HEK293 (cell line): ENCODE measurements around the gene RAD52.
A peak's percentile ranks its signal among the peaks of the same experiment; 100 is the strongest.

Source experiments
- REST ChIP-seq: fragments of 450-650 bp; formaldehyde crosslinking; IDR thresholded peaks from 2 replicates; pipeline ENCODE4 v1.5.1; 2016; ENCODE audit warnings: missing biosample characterization, missing genetic modification characterization
- TSHZ1 ChIP-seq: fragments of 450-650 bp; formaldehyde crosslinking; IDR thresholded peaks from 2 replicates; pipeline ENCODE4 v1.5.1; 2016; ENCODE audit warnings: missing biosample characterization, missing genetic modification characterization, borderline replicate concordance
- WT1 ChIP-seq: fragments of 450-650 bp; formaldehyde crosslinking; IDR thresholded peaks from 2 replicates; pipeline ENCODE4 v1.5.1; 2016; ENCODE audit warnings: missing biosample characterization, missing genetic modification characterization
- ZNF132 ChIP-seq: fragments of 450-650 bp; formaldehyde crosslinking; IDR thresholded peaks from 2 replicates; pipeline ENCODE4 v1.5.1; 2017; ENCODE audit warnings: missing biosample characterization, missing genetic modification characterization, borderline replicate concordance
- ZNF146 ChIP-seq: fragments of 450-650 bp; formaldehyde crosslinking; IDR thresholded peaks from 2 replicates; pipeline ENCODE4 v1.5.1; 2016; ENCODE audit warnings: missing biosample characterization, missing genetic modification characterization
- ZNF239 ChIP-seq: fragments of 450-650 bp; formaldehyde crosslinking; IDR thresholded peaks from 2 replicates; pipeline ENCODE4 v1.5.1; 2016; ENCODE audit warnings: missing biosample characterization, missing genetic modification characterization
- ZNF248 ChIP-seq: fragments of 450-650 bp; formaldehyde crosslinking; IDR thresholded peaks from 2 replicates; pipeline ENCODE4 v1.5.1; 2017; ENCODE audit warnings: missing biosample characterization, missing genetic modification characterization
- ZNF280D ChIP-seq: fragments of 450-650 bp; formaldehyde crosslinking; IDR thresholded peaks from 2 replicates; pipeline ENCODE4 v1.5.1; 2016; ENCODE audit warnings: missing biosample characterization, missing genetic modification characterization
- ZNF37A ChIP-seq: fragments of 450-650 bp; IDR thresholded peaks from 2 replicates; pipeline ENCODE4 v1.5.1; 2018; ENCODE audit warnings: missing biosample characterization, missing genetic modification characterization
- ZNF416 ChIP-seq: fragments of 450-650 bp; formaldehyde crosslinking; IDR thresholded peaks from 2 replicates; pipeline ENCODE4 v1.5.1; 2016; ENCODE audit warnings: missing biosample characterization, missing genetic modification characterization
- ZNF48 ChIP-seq: fragments of 450-650 bp; formaldehyde crosslinking; IDR thresholded peaks from 2 replicates; pipeline ENCODE4 v1.5.1; 2016; ENCODE audit warnings: missing biosample characterization, missing genetic modification characterization
- ZNF555 ChIP-seq: fragments of 450-650 bp; formaldehyde crosslinking; conservative IDR thresholded peaks from 2 replicates; pipeline ENCODE4 v1.5.1; 2017; ENCODE audit warnings: missing biosample characterization, mild to moderate bottlenecking, missing genetic modification characterization, inconsistent platforms
- ZNF558 ChIP-seq: fragments of 450-650 bp; formaldehyde crosslinking; IDR thresholded peaks from 2 replicates; pipeline ENCODE4 v1.5.1; 2016; ENCODE audit warnings: missing biosample characterization, missing genetic modification characterization
- ZNF639 ChIP-seq: fragments of 450-650 bp; formaldehyde crosslinking; IDR thresholded peaks from 2 replicates; pipeline ENCODE4 v1.5.1; 2016; ENCODE audit warnings: missing biosample characterization, missing genetic modification characterization
- ZNF664 ChIP-seq: fragments of 450-650 bp; formaldehyde crosslinking; IDR thresholded peaks from 2 replicates; pipeline ENCODE4 v1.5.1; 2016; ENCODE audit warnings: missing biosample characterization, missing genetic modification characterization
- ZNF670 ChIP-seq: fragments of 450-650 bp; formaldehyde crosslinking; IDR thresholded peaks from 2 replicates; pipeline ENCODE4 v1.5.1; 2016; ENCODE audit warnings: missing biosample characterization, missing genetic modification characterization, low read depth
- ZNF692 ChIP-seq: fragments of 450-650 bp; formaldehyde crosslinking; IDR thresholded peaks from 2 replicates; pipeline ENCODE4 v1.5.1; 2016; ENCODE audit warnings: missing biosample characterization, missing genetic modification characterization
- ZNF785 ChIP-seq: fragments of 450-650 bp; formaldehyde crosslinking; IDR thresholded peaks from 2 replicates; pipeline ENCODE4 v1.5.1; 2016; ENCODE audit warnings: missing biosample characterization, missing genetic modification characterization
- TF ChIP-seq, protein P1 (sequence below): fragments of 450-650 bp; formaldehyde crosslinking; IDR thresholded peaks from 2 replicates; pipeline ENCODE4 v1.5.1; 2016; ENCODE audit warnings: missing biosample characterization, missing genetic modification characterization, borderline replicate concordance

The RAD52 gene

GRCh38 chr12:949453-950191, at the start of gene RAD52 (continued):
- TF ChIP-seq ZNF239 (no peak), ZNF280D (no peak), ZNF248 (tag by site-specific recombination) (no peak), ZNF555 (tag by site-specific recombination) (no peak), REST (tag by site-specific recombination) (no peak), ZNF132 (tag by site-specific recombination) (no peak), ZNF558 (peak; percentile 86; the same call in 1 of the 2 replicates), ZNF639 (peak; percentile 95), ZNF146 (tag by site-specific recombination) (peak; percentile 7), ZNF664 (tag by site-specific recombination) (0 out of 2 replicates have a peak, but pooled peaks have one; percentile 9), TSHZ1 (tag by site-specific recombination) (peak; percentile 39; the same call in 1 of the 2 replicates), ZNF37A (tag by site-specific recombination) (no peak), WT1 (tag by site-specific recombination) (peak; percentile 47), ZNF692 (peak; percentile 83), ZNF416 (tag by site-specific recombination) (no peak), ZNF670 (no peak), ZNF48 (tag by site-specific recombination) (no peak), ZNF785 (tag by site-specific recombination) (no peak)
- TF ChIP-seq, protein P1, sequence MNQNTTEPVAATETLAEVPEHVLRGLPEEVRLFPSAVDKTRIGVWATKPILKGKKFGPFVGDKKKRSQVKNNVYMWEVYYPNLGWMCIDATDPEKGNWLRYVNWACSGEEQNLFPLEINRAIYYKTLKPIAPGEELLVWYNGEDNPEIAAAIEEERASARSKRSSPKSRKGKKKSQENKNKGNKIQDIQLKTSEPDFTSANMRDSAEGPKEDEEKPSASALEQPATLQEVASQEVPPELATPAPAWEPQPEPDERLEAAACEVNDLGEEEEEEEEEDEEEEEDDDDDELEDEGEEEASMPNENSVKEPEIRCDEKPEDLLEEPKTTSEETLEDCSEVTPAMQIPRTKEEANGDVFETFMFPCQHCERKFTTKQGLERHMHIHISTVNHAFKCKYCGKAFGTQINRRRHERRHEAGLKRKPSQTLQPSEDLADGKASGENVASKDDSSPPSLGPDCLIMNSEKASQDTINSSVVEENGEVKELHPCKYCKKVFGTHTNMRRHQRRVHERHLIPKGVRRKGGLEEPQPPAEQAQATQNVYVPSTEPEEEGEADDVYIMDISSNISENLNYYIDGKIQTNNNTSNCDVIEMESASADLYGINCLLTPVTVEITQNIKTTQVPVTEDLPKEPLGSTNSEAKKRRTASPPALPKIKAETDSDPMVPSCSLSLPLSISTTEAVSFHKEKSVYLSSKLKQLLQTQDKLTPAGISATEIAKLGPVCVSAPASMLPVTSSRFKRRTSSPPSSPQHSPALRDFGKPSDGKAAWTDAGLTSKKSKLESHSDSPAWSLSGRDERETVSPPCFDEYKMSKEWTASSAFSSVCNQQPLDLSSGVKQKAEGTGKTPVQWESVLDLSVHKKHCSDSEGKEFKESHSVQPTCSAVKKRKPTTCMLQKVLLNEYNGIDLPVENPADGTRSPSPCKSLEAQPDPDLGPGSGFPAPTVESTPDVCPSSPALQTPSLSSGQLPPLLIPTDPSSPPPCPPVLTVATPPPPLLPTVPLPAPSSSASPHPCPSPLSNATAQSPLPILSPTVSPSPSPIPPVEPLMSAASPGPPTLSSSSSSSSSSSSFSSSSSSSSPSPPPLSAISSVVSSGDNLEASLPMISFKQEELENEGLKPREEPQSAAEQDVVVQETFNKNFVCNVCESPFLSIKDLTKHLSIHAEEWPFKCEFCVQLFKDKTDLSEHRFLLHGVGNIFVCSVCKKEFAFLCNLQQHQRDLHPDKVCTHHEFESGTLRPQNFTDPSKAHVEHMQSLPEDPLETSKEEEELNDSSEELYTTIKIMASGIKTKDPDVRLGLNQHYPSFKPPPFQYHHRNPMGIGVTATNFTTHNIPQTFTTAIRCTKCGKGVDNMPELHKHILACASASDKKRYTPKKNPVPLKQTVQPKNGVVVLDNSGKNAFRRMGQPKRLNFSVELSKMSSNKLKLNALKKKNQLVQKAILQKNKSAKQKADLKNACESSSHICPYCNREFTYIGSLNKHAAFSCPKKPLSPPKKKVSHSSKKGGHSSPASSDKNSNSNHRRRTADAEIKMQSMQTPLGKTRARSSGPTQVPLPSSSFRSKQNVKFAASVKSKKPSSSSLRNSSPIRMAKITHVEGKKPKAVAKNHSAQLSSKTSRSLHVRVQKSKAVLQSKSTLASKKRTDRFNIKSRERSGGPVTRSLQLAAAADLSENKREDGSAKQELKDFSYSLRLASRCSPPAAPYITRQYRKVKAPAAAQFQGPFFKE = 0 out of 2 replicates have a peak, but pooled peaks have one; percentile 74
